ENCODE results near the gene TRIM6.
"Not testable (repeated sequence)": the region's sequence is repeated elsewhere in the genome, so short reads cannot be mapped to it uniquely, and the experiment has no call there.

Gene TRIM6

GRCh38 chr11:5621580-5621979 lies 25.1 kb downstream of the TRIM6 start:
- Mint-ChIP-seq H3K27ac (no peak overlapping the region), H3K27me3 (ENCODE audit: low read depth) (no peaks in the 10 kb centered on the region), H3K4me1 (ENCODE audit: low read depth) (peaks cover 24% of the 10 kb centered on the region), H3K36me3 (ENCODE audit: low read depth) (peaks cover 3% of the 10 kb centered on the region), H3K4me3 (no peak overlapping the region), H3K9me3 (no peaks in the 10 kb centered on the region)

- H3K27me3 Mint-ChIP-seq (ENCODE audit: low read depth) = no peaks in the 10 kb centered on the region
- peak overlapping the region; percentile 41 for H3K4me3 Mint-ChIP-seq
- H3K27ac Mint-ChIP-seq = no peak overlapping the region
Measured at GRCh38 chr11:5622802-5623201, 26.4 kb downstream of the TRIM6 start.

GRCh38 chr11:5624489-5625279 lies 28.2 kb downstream of the TRIM6 start, which contains the start of gene TRIM34:
TRIM34 (plus strand) TSS chr11:5625001; CDS start chr11:5632332, 7,331 bp downstream.
- peaks cover 38% of the 10 kb centered on the region for H3K4me1 Mint-ChIP-seq (ENCODE audit: low read depth)
- H3K4me3 Mint-ChIP-seq = peak within 1 kb of the TSS; percentile 92
- H3K27me3 Mint-ChIP-seq (ENCODE audit: low read depth) = no peaks in the 10 kb centered on the region
- H3K27ac Mint-ChIP-seq = peak within 1 kb of the TSS; percentile 64
- H3K36me3 Mint-ChIP-seq (ENCODE audit: low read depth) = peaks cover 7% of the 10 kb centered on the region
- H3K9me3 Mint-ChIP-seq = no peaks in the 10 kb centered on the region

More at GRCh38 chr11:5622802-5623201, 26.4 kb downstream of the TRIM6 start:
- Mint-ChIP-seq H3K36me3 (ENCODE audit: low read depth) (peaks cover 3% of the 10 kb centered on the region), H3K9me3 (no peaks in the 10 kb centered on the region), H3K4me1 (ENCODE audit: low read depth) (peaks cover 35% of the 10 kb centered on the region)

- Mint-ChIP-seq H3K27ac (peak overlapping the region; percentile 14), H3K9me3 (no peaks in the 10 kb centered on the region), H3K4me1 (ENCODE audit: low read depth) (peaks cover 38% of the 10 kb centered on the region), H3K36me3 (ENCODE audit: low read depth) (peaks cover 7% of the 10 kb centered on the region), H3K27me3 (ENCODE audit: low read depth) (no peaks in the 10 kb centered on the region), H3K4me3 (peak overlapping the region; percentile 92)
Measured at GRCh38 chr11:5625281-5625680, 28.8 kb downstream of the TRIM6 start.

GRCh38 chr11:5626196-5626595 lies 29.8 kb downstream of the TRIM6 start:
- Mint-ChIP-seq H3K4me3 (peak overlapping the region; percentile 92), H3K27me3 (ENCODE audit: low read depth) (no peaks in the 10 kb centered on the region), H3K9me3 (no peaks in the 10 kb centered on the region)

GRCh38 chr11:5631417-5631816 lies 35.0 kb downstream of the TRIM6 start:
- peaks cover 19% of the 10 kb centered on the region for H3K4me1 Mint-ChIP-seq (ENCODE audit: low read depth)
- no peak overlapping the region for H3K4me3 Mint-ChIP-seq
- peaks cover 22% of the 10 kb centered on the region for H3K36me3 Mint-ChIP-seq (ENCODE audit: low read depth)
- no peaks in the 10 kb centered on the region for H3K27me3 Mint-ChIP-seq (ENCODE audit: low read depth)
- no peaks in the 10 kb centered on the region for H3K9me3 Mint-ChIP-seq
- H3K27ac Mint-ChIP-seq = no peak overlapping the region

More at GRCh38 chr11:5626196-5626595, 29.8 kb downstream of the TRIM6 start:
- H3K4me1 Mint-ChIP-seq (ENCODE audit: low read depth) = peaks cover 36% of the 10 kb centered on the region
- H3K36me3 Mint-ChIP-seq (ENCODE audit: low read depth) = peaks cover 3% of the 10 kb centered on the region
- H3K27ac Mint-ChIP-seq = no peak overlapping the region

- Mint-ChIP-seq H3K9me3 (no peaks in the 10 kb centered on the region), H3K4me1 (ENCODE audit: low read depth) (peaks cover 14% of the 10 kb centered on the region), H3K27me3 (ENCODE audit: low read depth) (no peaks in the 10 kb centered on the region), H3K27ac (no peak overlapping the region), H3K4me3 (no peak overlapping the region), H3K36me3 (ENCODE audit: low read depth) (peaks cover 23% of the 10 kb centered on the region)
Measured at GRCh38 chr11:5631969-5632635, 35.7 kb downstream of the TRIM6 start.

- peaks cover 5% of the 10 kb centered on the region for H3K4me1 Mint-ChIP-seq (ENCODE audit: low read depth)
- no peak overlapping the region for H3K27ac Mint-ChIP-seq
- no peaks in the 10 kb centered on the region for H3K9me3 Mint-ChIP-seq
- H3K27me3 Mint-ChIP-seq (ENCODE audit: low read depth) = no peaks in the 10 kb centered on the region
- no peak overlapping the region for H3K4me3 Mint-ChIP-seq
- H3K36me3 Mint-ChIP-seq (ENCODE audit: low read depth) = peaks cover 28% of the 10 kb centered on the region
Measured at GRCh38 chr11:5639953-5640352, 43.5 kb downstream of the TRIM6 start.

GRCh38 chr11:5643585-5643984 lies 47.1 kb downstream of the TRIM6 start:
- Mint-ChIP-seq H3K27me3 (ENCODE audit: low read depth) (no peaks in the 10 kb centered on the region), H3K4me3 (no peak overlapping the region), H3K4me1 (ENCODE audit: low read depth) (peaks cover 5% of the 10 kb centered on the region), H3K27ac (no peak overlapping the region), H3K9me3 (no peaks in the 10 kb centered on the region), H3K36me3 (ENCODE audit: low read depth) (peaks cover 22% of the 10 kb centered on the region)

- H3K36me3 Mint-ChIP-seq (ENCODE audit: low read depth) = peaks cover 20% of the 10 kb centered on the region
- no peaks in the 10 kb centered on the region for H3K9me3 Mint-ChIP-seq
- H3K27ac Mint-ChIP-seq = no peak overlapping the region
- H3K27me3 Mint-ChIP-seq (ENCODE audit: low read depth) = no peaks in the 10 kb centered on the region
- no peak overlapping the region for H3K4me3 Mint-ChIP-seq
- peaks cover 5% of the 10 kb centered on the region for H3K4me1 Mint-ChIP-seq (ENCODE audit: low read depth)
Measured at GRCh38 chr11:5646139-5646538, 49.7 kb downstream of the TRIM6 start.

GRCh38 chr11:5655474-5655873 lies 59.0 kb downstream of the TRIM6 start:
- Mint-ChIP-seq H3K27ac (no peak overlapping the region), H3K27me3 (ENCODE audit: low read depth) (no peaks in the 10 kb centered on the region), H3K4me1 (ENCODE audit: low read depth) (no peaks in the 10 kb centered on the region), H3K4me3 (no peak overlapping the region), H3K36me3 (ENCODE audit: low read depth) (peaks cover 7% of the 10 kb centered on the region), H3K9me3 (peaks cover 20% of the 10 kb centered on the region)

- H3K9me3 Mint-ChIP-seq = peaks cover 19% of the 10 kb centered on the region
- not testable (repeated sequence) for H3K27ac Mint-ChIP-seq; H3K27me3 Mint-ChIP-seq (ENCODE audit: low read depth); H3K36me3 Mint-ChIP-seq (ENCODE audit: low read depth); H3K4me1 Mint-ChIP-seq (ENCODE audit: low read depth); H3K4me3 Mint-ChIP-seq
Measured at GRCh38 chr11:5656956-5657355, 60.5 kb downstream of the TRIM6 start.

- H3K36me3 Mint-ChIP-seq (ENCODE audit: low read depth) = peaks cover 9% of the 10 kb centered on the region
- H3K4me1 Mint-ChIP-seq (ENCODE audit: low read depth) = no peaks in the 10 kb centered on the region
- peaks cover 13% of the 10 kb centered on the region for H3K9me3 Mint-ChIP-seq
- no peak overlapping the region for H3K4me3 Mint-ChIP-seq
- H3K27ac Mint-ChIP-seq = no peak overlapping the region
- no peaks in the 10 kb centered on the region for H3K27me3 Mint-ChIP-seq (ENCODE audit: low read depth)
Measured at GRCh38 chr11:5658318-5658717, 61.9 kb downstream of the TRIM6 start.

All from T-helper 1 cell treated with Interleukin-12 subunit alpha and Interleukin-12 subunit beta and Interleukin-4 antibody, amounts not matched to agents 30 μg/mL and 1 μg/mL, for 36 hours (primary cell).